HUDEP-2 (cell line): ENCODE measurements around the gene TPI1.
"Not testable (repeated sequence)": the region's sequence is repeated elsewhere in the genome, so short reads cannot be mapped to it uniquely, and the experiment has no call there.

Experiments used
- DNase-seq, 76 experiments: peaks; one replicate each; lab custom pipeline; 2025; ENCODE audit not compliant: unreplicated experiment in 76 of 76; lab: John Stamatoyannopoulos, UW

The TPI1 gene

GRCh38 chr12:6888360-6888759 lies 21.0 kb downstream of the TPI1 start:
- no peak for DNase-seq

GRCh38 chr12:6888794-6889193 lies 21.5 kb downstream of the TPI1 start:
- not testable (repeated sequence) for DNase-seq

- not testable (repeated sequence) for DNase-seq
Observed at GRCh38 chr12:6889775-6890573, 22.6 kb downstream of the TPI1 start.

- DNase-seq: peak in 75 of 76 experiments; percentile 57 to 98 (median 96)
Observed at GRCh38 chr12:6890789-6891645, 23.7 kb downstream of the TPI1 start.

GRCh38 chr12:6891646-6892001 lies 24.3 kb downstream of the TPI1 start:
- peak in 1 of 76 experiments; percentile 16 for DNase-seq

GRCh38 chr12:6892683-6893082 lies 25.4 kb downstream of the TPI1 start:
- not testable (repeated sequence) for DNase-seq

- DNase-seq: no peak
Observed at GRCh38 chr12:6894321-6894720, 27.0 kb downstream of the TPI1 start.

GRCh38 chr12:6896846-6897435 lies 29.6 kb downstream of the TPI1 start:
- no peak for DNase-seq

GRCh38 chr12:6899427-6899826 lies 32.1 kb downstream of the TPI1 start:
- no peak for DNase-seq

- peak in 58 of 76 experiments; percentile 9 to 77 (median 42) for DNase-seq
Observed at GRCh38 chr12:6899837-6900519, 32.6 kb downstream of the TPI1 start.

- no peak for DNase-seq
Observed at GRCh38 chr12:6902448-6902847, 35.1 kb downstream of the TPI1 start.

- no peak for DNase-seq
Observed at GRCh38 chr12:6903722-6904121, 36.4 kb downstream of the TPI1 start.

- peak in 75 of 76 experiments; percentile 24 to 96 (median 89) for DNase-seq
Observed at GRCh38 chr12:6904280-6905276, 37.2 kb downstream of the TPI1 start, which contains the start of gene LRRC23. LRRC23 (plus strand) TSS chr12:6904822; CDS start chr12:6905634, 812 bp downstream.

GRCh38 chr12:6905414-6906040 lies 38.2 kb downstream of the TPI1 start:
- DNase-seq: no peak

GRCh38 chr12:6908141-6908540 lies 40.8 kb downstream of the TPI1 start:
- not testable (repeated sequence) for DNase-seq

GRCh38 chr12:6909421-6910145 lies 42.3 kb downstream of the TPI1 start:
- no peak for DNase-seq

GRCh38 chr12:6912164-6912935 lies 45.0 kb downstream of the TPI1 start:
- DNase-seq: no peak
